Measurements from ENCODE around the gene SERPINB13. TPM values are rescaled to one million over a fixed set of nuclear protein-coding genes. Genes with fewer than 3 reads are reported as not detected.

Gene SERPINB13
- total and polyA plus RNA-seq, 12 donors, result 0.10 TPM; not detected in 11

GRCh38 chr18:63617049-63617914 lies 30.1 kb downstream of the SERPINB13 start:
- H3K9me3 ChIP-seq (replicated peaks in 1 of 3), result no peaks in the 10 kb centered on the region
- no peak for DNase-seq
- 30 to 40% (median 31%) methylated on average over 3 of the region's 3 CpGs for WGBS, 4 donors
- intact Hi-C loops (cut with DNase I), result no loop called here
- H3K27me3 ChIP-seq, result no peaks in the 10 kb centered on the region
- no peaks in the 10 kb centered on the region for H3K36me3 ChIP-seq (replicated peaks in 1 of 2)
- no peak overlapping the region for H3K4me3 ChIP-seq
- H3K4me1 ChIP-seq (replicated peaks in 1 of 2), result no peaks in the 10 kb centered on the region
- no peak for TF ChIP-seq CTCF (IDR thresholded peaks at IDR 0.05)
- no peak for TF ChIP-seq POLR2A (IDR thresholded peaks at IDR 0.05)
- H3K27ac ChIP-seq, result no peak overlapping the region

DNA sequence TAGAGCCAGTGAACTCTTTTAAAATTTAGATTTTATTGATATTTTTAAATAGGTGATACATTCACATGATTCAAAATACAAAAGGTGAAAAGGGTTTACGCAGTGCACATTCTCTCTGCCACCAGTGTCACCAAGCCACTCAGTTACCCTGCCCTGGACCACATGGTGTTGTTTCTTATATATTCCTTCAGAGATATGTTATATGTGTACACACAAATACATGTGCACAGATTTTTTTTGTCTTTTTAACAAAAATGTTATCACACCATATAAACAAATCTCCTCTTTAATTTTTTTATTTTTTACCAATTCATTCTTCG lies 30.7 kb downstream of the SERPINB13 start:
- 80 to 88% (median 86%) methylated on average over 2 of the region's 2 CpGs for WGBS, 4 donors
- Histone ChIP-seq H3K36me3 (replicated peaks in 1 of 2) (no peaks in the 10 kb centered on the region), H3K27ac (no peak overlapping the region), H3K27me3 (no peaks in the 10 kb centered on the region), H3K4me3 (no peak overlapping the region), H3K9me3 (replicated peaks in 1 of 3) (no peaks in the 10 kb centered on the region), H3K4me1 (replicated peaks in 1 of 2) (no peaks in the 10 kb centered on the region)
- no peak for DNase-seq
- no peak for TF ChIP-seq POLR2A (IDR thresholded peaks at IDR 0.05)
- TF ChIP-seq CTCF (IDR thresholded peaks at IDR 0.05), result no peak
- intact Hi-C loops (cut with DNase I), result no loop called here

DNA sequence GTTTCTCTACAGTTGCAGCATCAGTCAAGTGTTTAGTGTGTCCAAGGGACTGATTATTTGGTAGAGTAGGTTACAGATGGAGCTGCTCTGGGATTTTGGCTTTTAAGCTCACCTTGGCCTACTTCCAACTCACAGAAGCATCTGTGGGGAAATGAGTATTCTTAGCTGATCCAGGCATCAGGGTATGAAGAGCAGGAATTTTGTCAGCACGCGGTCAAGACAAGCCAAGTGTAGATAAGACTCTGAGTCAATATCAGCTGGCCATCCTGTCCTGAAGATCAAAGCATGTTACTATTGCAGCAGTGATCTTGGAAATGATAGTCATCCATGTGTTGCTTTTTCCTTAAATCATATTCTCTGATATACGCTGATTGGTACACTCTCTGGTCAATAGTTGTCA lies 32.5 kb downstream of the SERPINB13 start:
- no peaks in the 10 kb centered on the region for H3K27me3 ChIP-seq
- WGBS, 4 donors, result 86 to 95% (median 90%) methylated on average over 3 of the region's 3 CpGs
- H3K9me3 ChIP-seq (replicated peaks in 1 of 3), result no peaks in the 10 kb centered on the region
- H3K4me3 ChIP-seq, result no peak overlapping the region
- H3K27ac ChIP-seq, result no peak overlapping the region
- no peaks in the 10 kb centered on the region for H3K4me1 ChIP-seq (replicated peaks in 1 of 2)
- no peaks in the 10 kb centered on the region for H3K36me3 ChIP-seq (replicated peaks in 1 of 2)
- intact Hi-C loops (cut with DNase I), result no loop called here
- no peak for TF ChIP-seq POLR2A (IDR thresholded peaks at IDR 0.05)
- TF ChIP-seq CTCF (IDR thresholded peaks at IDR 0.05), result no peak
- DNase-seq, result no peak

GRCh38 chr18:63624863-63625262 lies 37.7 kb downstream of the SERPINB13 start:
- Histone ChIP-seq H3K36me3 (replicated peaks in 1 of 2) (no peaks in the 10 kb centered on the region), H3K27me3 (no peaks in the 10 kb centered on the region), H3K4me3 (no peak overlapping the region), H3K27ac (no peak overlapping the region), H3K4me1 (replicated peaks in 1 of 2) (no peaks in the 10 kb centered on the region), H3K9me3 (replicated peaks in 1 of 3) (no peaks in the 10 kb centered on the region)
- TF ChIP-seq POLR2A (IDR thresholded peaks at IDR 0.05) (no peak), CTCF (IDR thresholded peaks at IDR 0.05) (no peak)
- intact Hi-C loops (cut with DNase I), result no loop called here
- WGBS, 4 donors, result 80 to 91% (median 85%) methylated on average over 3 of the region's 3 CpGs
- DNase-seq, result no peak

Data from adrenal gland (tissue), 12 donors.